Astrocyte of the cerebellum (primary cell): ENCODE measurements around the gene PPP1R7.

Experiments used
- DNase-seq: peaks from one replicate; pipeline ENCODE4 v3.0.0-alpha.2; 2011; ENCODE audit warnings: low read depth
- H3K4me3 ChIP-seq: 2 replicates; pipeline ENCODE4 v1.5.1; 2011; ENCODE audit warnings: mild to moderate bottlenecking, low read depth, low read length, moderate library complexity
- in situ Hi-C: cut with HindIII; loops from 2 replicates; pipeline ENCODE4 v1.10.0; 2017; ENCODE audit warnings: low sequenced_read_pairs
- TF ChIP-seq, protein P1 (sequence below): IDR thresholded peaks from 2 replicates; pipeline ENCODE4 v1.5.1; 2012; ENCODE audit warnings: low read length, low read depth, moderate library complexity, mild to moderate bottlenecking; ENCODE audit errors: missing control alignments

Gene PPP1R7

GRCh38 chr2:241121008-241121407 is 29.3 kb upstream of the PPP1R7 start:
- TF ChIP-seq, protein P1, sequence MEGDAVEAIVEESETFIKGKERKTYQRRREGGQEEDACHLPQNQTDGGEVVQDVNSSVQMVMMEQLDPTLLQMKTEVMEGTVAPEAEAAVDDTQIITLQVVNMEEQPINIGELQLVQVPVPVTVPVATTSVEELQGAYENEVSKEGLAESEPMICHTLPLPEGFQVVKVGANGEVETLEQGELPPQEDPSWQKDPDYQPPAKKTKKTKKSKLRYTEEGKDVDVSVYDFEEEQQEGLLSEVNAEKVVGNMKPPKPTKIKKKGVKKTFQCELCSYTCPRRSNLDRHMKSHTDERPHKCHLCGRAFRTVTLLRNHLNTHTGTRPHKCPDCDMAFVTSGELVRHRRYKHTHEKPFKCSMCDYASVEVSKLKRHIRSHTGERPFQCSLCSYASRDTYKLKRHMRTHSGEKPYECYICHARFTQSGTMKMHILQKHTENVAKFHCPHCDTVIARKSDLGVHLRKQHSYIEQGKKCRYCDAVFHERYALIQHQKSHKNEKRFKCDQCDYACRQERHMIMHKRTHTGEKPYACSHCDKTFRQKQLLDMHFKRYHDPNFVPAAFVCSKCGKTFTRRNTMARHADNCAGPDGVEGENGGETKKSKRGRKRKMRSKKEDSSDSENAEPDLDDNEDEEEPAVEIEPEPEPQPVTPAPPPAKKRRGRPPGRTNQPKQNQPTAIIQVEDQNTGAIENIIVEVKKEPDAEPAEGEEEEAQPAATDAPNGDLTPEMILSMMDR, result no peak
- no peak overlapping the region for H3K4me3 ChIP-seq
- in situ Hi-C loops, result no loop called here
- no peak for DNase-seq

DNA sequence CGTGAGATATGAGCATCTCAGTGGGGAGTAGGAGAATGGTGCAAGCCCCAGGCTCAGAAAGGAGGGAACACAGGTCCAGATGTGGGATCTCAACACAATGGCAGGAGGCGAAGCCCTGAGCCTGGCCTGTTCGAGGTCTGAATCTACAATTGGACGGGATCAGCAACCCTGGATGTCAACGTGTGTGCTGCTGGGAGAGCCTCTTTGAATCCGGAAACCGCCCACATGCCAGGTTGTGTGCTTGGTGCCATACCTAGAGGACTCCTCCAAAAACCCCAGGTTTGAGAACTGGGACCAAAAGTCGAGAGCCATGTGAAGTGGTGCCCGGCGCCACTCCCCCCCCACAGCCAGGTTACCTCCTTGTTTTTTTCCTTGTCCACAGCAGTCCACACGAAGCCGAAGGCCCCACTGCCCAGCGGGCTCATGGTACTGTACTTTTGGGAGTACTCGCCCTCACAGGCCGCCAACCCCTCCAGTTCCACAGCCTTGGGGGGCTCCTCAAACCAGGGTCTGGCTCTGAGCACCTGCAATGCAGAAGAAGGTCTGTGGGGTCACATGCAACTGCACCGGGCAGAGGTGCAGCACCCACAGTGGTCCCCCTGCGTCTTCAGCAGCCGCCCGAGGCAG is 27.8 kb upstream of the PPP1R7 start:
- in situ Hi-C loops, result no loop called here
- DNase-seq, result no peak
- TF ChIP-seq, protein P1, result no peak
- no peak overlapping the region for H3K4me3 ChIP-seq

GRCh38 chr2:241123816-241124536 is 26.3 kb upstream of the PPP1R7 start:
- in situ Hi-C loops, result no loop called here
- no peak for DNase-seq
- H3K4me3 ChIP-seq, result no peak overlapping the region
- TF ChIP-seq, protein P1, result no peak

DNA sequence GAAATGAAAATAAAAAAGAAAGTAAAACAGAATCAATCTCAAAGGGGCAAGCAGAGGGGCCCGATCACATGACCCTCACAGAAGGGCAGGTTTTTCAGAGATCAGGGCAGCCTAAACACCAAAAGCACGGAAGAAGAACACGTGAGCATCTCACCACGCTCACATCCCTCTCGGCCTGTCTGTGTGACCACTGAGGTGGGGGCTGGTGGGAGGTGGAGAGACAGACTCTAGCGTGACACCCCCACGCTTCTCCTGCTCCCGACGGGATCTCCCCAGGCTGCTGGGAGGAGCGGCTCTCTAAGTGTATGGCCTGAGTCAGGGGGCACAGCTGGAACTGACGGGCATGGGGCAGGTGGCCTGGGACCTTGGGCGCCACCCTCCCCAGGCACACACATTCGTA is 24.6 kb upstream of the PPP1R7 start:
- H3K4me3 ChIP-seq, result no peak overlapping the region
- no peak for DNase-seq
- TF ChIP-seq, protein P1, result no peak
- in situ Hi-C loops, result no loop called here

DNA sequence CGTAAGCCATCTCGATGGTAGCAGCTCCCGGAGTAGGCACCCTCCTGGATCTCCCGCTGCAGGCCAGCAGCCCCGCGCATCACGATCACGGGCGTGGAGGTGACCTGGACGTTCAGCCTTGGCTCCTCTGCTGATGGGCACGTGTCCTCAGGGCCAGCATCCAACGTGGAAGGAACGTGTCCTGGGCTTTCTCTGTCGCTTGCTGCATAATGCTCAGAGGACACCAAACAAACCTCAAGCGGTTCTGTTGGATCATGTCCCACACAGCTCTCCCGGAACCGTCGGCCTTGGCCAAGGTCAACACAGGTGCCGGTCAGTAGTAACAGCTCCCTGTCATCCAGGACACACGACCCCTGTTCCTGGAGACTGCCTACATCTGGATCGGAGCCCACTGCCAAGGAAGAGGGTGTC is 24.1 kb upstream of the PPP1R7 start:
- H3K4me3 ChIP-seq, result no peak overlapping the region
- no peak for DNase-seq
- TF ChIP-seq, protein P1, result no peak
- in situ Hi-C loops, result no loop called here

GRCh38 chr2:241126771-241127202 is 23.5 kb upstream of the PPP1R7 start:
- H3K4me3 ChIP-seq, result no peak overlapping the region
- TF ChIP-seq, protein P1, result no peak
- in situ Hi-C loops, result no loop called here
- no peak for DNase-seq
